C4-2B (cell line): ENCODE measurements around the gene TMEM191C.

Source experiments
- CTCF ChIP-seq: fragments of 450-650 bp; conservative IDR thresholded peaks from 2 replicates; pipeline ENCODE4 v1.5.1; 2017; ENCODE audit warnings: mild to moderate bottlenecking
- ZFX ChIP-seq: fragments of 450-650 bp; IDR thresholded peaks from 2 replicates; pipeline ENCODE4 v1.6.1; 2017

- TF ChIP-seq CTCF (no peak), ZFX (no peak)
Measured at GRCh38 chr22:21448627-21449416, 18.4 kb upstream of the TMEM191C start.
